HG03469 (cell line): ENCODE results near the gene MGME1.
A peak's percentile ranks its signal among the peaks of the same experiment; 100 is the strongest.

Source experiments
- ATAC-seq: cut with Tn5 transposase; IDR thresholded peaks from one replicate; pipeline ENCODE4 v1.9.1; 2021; ENCODE audit warnings: mild to moderate bottlenecking, moderate library complexity, moderate number of reproducible peaks; ENCODE audit not compliant: unreplicated experiment

Gene MGME1

DNA sequence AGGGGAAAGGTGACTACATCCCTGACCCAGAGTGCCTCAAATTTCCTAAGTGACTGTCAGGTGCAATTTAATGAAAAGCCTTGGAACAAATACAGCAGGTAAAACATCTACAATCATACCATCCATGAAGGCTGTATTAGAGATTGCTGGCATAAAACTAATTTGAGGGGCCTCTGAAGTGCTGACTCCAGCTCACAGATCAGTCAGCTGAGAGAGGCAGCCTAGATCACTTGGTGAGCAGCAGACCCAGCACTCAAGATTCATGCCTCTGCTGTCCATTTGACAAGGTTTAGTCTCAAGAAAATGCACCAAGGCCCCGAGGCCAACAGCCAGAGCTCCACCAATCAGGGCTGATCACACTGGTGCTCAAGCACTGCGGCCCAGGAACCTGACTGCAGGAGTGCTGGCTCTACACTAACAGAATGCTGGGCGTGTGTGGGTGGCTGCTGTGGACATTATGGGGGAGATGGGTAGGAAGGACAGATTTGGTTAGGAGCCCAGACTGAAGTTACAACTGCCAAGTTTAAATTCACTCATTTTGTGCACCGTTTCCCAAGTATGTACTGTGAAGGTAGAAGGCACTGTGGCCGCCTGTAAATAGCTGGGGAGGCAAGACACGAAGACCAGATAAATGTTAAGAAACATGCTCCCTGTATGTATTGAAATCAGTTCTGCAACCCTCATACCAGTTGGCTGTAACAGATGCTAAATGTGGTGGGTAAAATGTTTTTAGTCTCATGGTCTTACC, 28.4 kb upstream of the MGME1 start:
- ATAC-seq, result no peak

- no peak for ATAC-seq
These were observed 27.6 kb upstream of the MGME1 start for GRCh38 chr20:17941087-17941825.

- ATAC-seq, result no peak
These were observed 27.0 kb upstream of the MGME1 start for GRCh38 chr20:17941826-17942196.

- ATAC-seq, result peak; percentile 68
These were observed 25.5 kb upstream of the MGME1 start for GRCh38 chr20:17943343-17943742.

GRCh38 chr20:17944854-17945474, 23.9 kb upstream of the MGME1 start:
- no peak for ATAC-seq

- no peak for ATAC-seq
These were observed 22.8 kb upstream of the MGME1 start for GRCh38 chr20:17946040-17946439.

- no peak for ATAC-seq
These were observed 22.0 kb upstream of the MGME1 start for GRCh38 chr20:17946572-17947473.

DNA sequence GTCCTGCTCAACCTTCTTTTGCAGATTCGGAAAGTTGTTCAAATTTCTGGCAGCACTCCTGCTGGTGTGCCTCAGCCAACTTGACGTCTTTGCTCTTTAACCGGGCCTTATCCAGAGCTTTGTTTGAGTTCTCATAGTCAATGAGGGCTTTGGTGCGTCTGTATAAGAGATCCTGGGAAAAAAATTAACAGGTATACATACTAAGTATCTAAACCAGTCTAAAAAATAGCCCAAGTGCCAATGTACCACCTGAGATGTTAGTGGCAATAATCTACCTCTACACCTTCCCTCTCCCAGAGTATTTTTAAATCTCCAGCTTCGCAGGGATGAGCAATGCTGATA, 21.4 kb upstream of the MGME1 start:
- ATAC-seq, result no peak

- ATAC-seq, result no peak
These were observed 20.4 kb upstream of the MGME1 start for GRCh38 chr20:17948442-17948841.

GRCh38 chr20:17949899-17950298, 18.9 kb upstream of the MGME1 start:
- no peak for ATAC-seq

GRCh38 chr20:17950670-17951069, 18.1 kb upstream of the MGME1 start:
- no peak for ATAC-seq

DNA sequence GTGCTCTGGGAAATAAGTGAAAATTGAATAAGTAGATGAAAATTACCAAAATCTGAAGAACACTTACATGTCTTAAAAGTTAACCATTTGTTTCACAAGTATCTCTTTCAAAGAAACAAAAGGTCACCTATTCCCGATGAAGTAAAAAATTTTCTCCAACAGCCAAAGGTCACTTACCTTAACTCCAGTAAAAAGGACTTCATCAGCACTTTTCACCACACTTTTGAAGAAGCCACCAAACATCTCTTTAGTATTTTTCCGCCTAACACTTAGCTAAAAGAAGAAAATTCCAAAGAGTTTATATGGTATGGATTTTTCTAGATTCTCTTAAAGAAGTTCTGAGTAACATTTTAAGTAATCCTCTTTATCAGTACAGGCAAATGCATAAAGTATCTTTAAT, 17.5 kb upstream of the MGME1 start:
- no peak for ATAC-seq

DNA sequence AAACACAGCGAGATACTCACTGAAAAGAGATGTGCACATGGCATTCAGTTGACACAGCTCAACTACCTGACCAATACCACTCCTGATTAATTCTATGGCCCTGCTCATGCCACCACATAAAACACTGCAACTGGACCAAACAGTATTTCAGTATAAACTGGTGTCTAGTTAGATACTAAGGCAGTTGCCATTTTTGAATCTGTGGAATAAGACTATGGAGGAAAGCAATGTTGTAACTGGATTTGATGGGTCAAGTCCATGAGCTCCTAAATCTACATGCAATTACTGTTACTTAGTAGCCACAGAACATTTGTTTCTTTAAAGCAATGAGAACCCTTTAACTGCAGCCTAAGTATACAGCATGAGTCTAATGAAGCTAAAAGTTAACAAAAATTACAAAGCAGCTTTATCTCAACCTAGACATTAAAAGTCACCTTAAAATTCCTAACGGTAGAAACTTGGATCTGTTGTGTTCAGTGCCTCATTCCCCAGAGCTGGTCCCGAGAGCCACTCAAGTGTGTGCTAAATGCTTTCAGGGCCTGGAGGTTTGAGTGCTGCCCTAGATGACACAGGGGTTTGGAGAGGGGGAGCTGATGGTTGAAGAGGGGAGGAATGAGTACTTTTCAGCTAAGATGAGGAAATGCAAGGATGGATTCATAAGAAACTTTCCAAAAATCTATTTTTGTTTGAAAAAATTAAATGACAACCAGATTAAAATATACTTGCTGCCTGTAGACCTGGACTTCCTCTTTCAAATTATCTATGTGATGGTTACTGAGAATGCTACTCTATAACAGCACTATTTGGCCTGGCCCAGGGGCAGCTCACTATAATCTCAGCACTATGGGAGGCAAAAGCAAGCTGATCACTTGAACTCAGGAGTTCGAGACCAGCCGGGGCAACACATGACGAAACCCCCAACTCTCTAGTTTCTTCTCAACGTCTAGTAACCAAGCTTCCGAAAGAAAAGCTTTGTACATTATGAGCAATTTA, 15.8 kb upstream of the MGME1 start:
- ATAC-seq, result no peak

GRCh38 chr20:17953935-17954334, 14.9 kb upstream of the MGME1 start:
- no peak for ATAC-seq

GRCh38 chr20:17955302-17955701, 13.5 kb upstream of the MGME1 start:
- no peak for ATAC-seq

- ATAC-seq, result no peak
These were observed 12.6 kb upstream of the MGME1 start for GRCh38 chr20:17956099-17956685.

DNA sequence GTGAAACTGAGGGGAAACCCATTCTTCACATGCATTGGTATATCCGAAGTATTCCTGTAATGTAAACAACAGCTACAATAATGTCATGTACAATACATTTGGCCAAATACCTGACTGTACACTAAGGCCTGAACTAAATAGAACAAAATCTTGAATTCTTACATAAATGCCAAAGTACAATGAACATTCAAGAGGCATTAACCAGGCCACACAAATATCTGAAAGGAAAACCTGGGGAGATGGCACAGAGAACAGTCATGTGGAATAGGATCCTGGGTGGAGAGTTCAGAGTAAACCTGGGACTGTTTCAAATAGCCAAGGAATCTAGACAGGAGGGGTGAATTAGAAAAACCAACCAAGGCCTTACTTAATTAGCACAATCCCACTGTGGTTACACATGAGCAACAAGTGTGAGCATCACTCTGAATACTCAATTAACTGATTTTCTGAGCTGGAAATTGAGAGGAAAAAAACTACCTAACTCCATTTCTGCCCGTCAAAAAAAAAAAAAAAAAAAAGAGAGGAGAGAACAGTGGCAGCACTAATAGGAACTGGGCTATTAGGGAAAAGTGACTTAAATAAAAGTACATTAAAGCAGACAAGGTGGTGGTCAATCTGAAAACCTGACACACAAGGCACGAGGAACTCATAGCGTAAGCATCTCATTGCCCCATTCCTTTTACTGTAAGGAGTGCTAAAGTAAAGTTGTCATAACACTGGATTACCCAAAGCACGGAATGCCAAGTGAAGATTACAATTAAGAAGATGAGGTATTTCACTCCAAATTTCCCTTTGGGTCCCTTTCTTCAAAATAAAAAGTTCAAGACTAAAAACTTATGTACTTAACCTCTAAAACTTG, 11.1 kb upstream of the MGME1 start:
- no peak for ATAC-seq

GRCh38 chr20:17958373-17959256, 10.2 kb upstream of the MGME1 start:
- no peak for ATAC-seq
